Panc1 (cell line): Measurements from ENCODE around the gene NPDC1. TPM values are rescaled to one million over a fixed set of nuclear protein-coding genes. Genes with fewer than 3 reads are reported as not detected.

Source experiments
- ATAC-seq: fragments of 200-7000 bp; cut with Tn5 transposase; 2 replicates; pipeline ENCODE4 v1.9.1; 2020; ENCODE audit warnings: mild to moderate bottlenecking, moderate library complexity
- BruUV-seq: library from RNA; stranded (reverse); fragments of 400-500 nt; replicated peaks from 2 replicates; lab custom pipeline; 2021; lab: Mats Ljungman, UMichigan
- CTCF ChIA-PET: fragments of 300-600 bp; sonication (Branson Sonifier 250); formaldehyde crosslinking; loops from one replicate; lab custom pipeline; 2022; ENCODE audit warnings: antibody characterized with exemption; lab: Charles Lee
- POLR2A ChIA-PET: fragments of 300-600 bp; sonication (Branson Sonifier 250); formaldehyde crosslinking; loops from one replicate; lab custom pipeline; 2022; ENCODE audit warnings: antibody characterized with exemption; lab: Charles Lee
- DNase-seq: peaks from one replicate; pipeline ENCODE4 v3.0.0-alpha.2; 2010; ENCODE audit warnings: low read depth, low spot score
- H3K27ac ChIP-seq: 2 replicates; pipeline ENCODE4 v1.5.1; 2011; ENCODE audit warnings: mild to moderate bottlenecking, low read length, inconsistent platforms
- H3K27me3 ChIP-seq: fragments of 200-500 bp; sonication (Bioruptor generic); 2 replicates; pipeline ENCODE4 v1.6.0; 2014; ENCODE audit warnings: low read length, inconsistent platforms; ENCODE audit not compliant: control insufficient read depth, insufficient read depth
- H3K36me3 ChIP-seq: fragments of 200-500 bp; sonication (Bioruptor generic); 2 replicates; pipeline ENCODE4 v1.5.1; 2014; ENCODE audit warnings: inconsistent platforms, mild to moderate bottlenecking, low read length, moderate library complexity; ENCODE audit not compliant: control insufficient read depth, insufficient read depth
- H3K4me1 ChIP-seq: 2 replicates; pipeline ENCODE4 v1.5.1; 2011; ENCODE audit warnings: inconsistent platforms, mild to moderate bottlenecking, low read length, moderate library complexity; ENCODE audit not compliant: control insufficient read depth, insufficient read depth
- H3K4me3 ChIP-seq, 2 experiments: 2 replicates each; pipeline ENCODE4 v1.5.1; 2011 to 2012; ENCODE audit warnings: low read depth in 2 of 2, low read length in 2 of 2, mild to moderate bottlenecking in 2 of 2, inconsistent platforms in 1 of 2, moderate library complexity in 1 of 2
- H3K9me3 ChIP-seq: fragments of 200-500 bp; sonication (Bioruptor generic); 2 replicates; pipeline ENCODE4 v1.5.1; 2014; ENCODE audit warnings: low read depth, mild to moderate bottlenecking, inconsistent platforms, low read length, moderate library complexity; ENCODE audit not compliant: control insufficient read depth, insufficient read depth
- CTCF ChIP-seq: fragments of 450-650 bp; IDR thresholded peaks from 2 replicates; pipeline ENCODE4 v1.5.1; 2017; ENCODE audit warnings: mild to moderate bottlenecking
- POLR2AphosphoS5 ChIP-seq: IDR thresholded peaks from 2 replicates; pipeline ENCODE4 v1.6.1; 2012; ENCODE audit warnings: mild to moderate bottlenecking, low read depth, low read length, moderate library complexity
- SIN3A ChIP-seq: IDR thresholded peaks from 2 replicates; pipeline ENCODE4 v1.6.1; 2012; ENCODE audit warnings: low read depth, mild to moderate bottlenecking, low read length, moderate library complexity, borderline replicate concordance; ENCODE audit not compliant: insufficient read depth
- TCF7L2 ChIP-seq: IDR thresholded peaks from 2 replicates; pipeline ENCODE4 v1.6.1; 2011; ENCODE audit warnings: mild to moderate bottlenecking, low read depth, low read length, inconsistent platforms
- in situ Hi-C: cut with HindIII; loops from 2 replicates; pipeline ENCODE4 v1.10.0; 2016; ENCODE audit warnings: low sequenced_read_pairs, low pct_unique_long_range_greater_than_20kb
- intact Hi-C: fragments of 100-400 bp; cut with micrococcal nuclease; formaldehyde crosslinking; loops from one replicate; pipeline ENCODE4 v1.10.0; 2022; ENCODE audit not compliant: unreplicated experiment
- total RNA-seq: library from RNA; stranded (reverse); gene quantifications from one replicate; pipeline ENCODE4 v1.2.1, GENCODE V29; 2021; ENCODE audit not compliant: unreplicated experiment
- TF ChIP-seq, protein P1 (sequence below), 2 experiments: IDR thresholded peaks; 2 replicates each; pipeline ENCODE4 v1.6.1; 2011 to 2012; ENCODE audit warnings: low read depth in 2 of 2, control low read depth in 1 of 2, low read length in 1 of 2, mild to moderate bottlenecking in 1 of 2, moderate library complexity in 1 of 2; ENCODE audit not compliant: insufficient read depth in 1 of 2

Gene NPDC1
- total RNA-seq, 1 experiment from 2014 or later, result 43.5 TPM

DNA sequence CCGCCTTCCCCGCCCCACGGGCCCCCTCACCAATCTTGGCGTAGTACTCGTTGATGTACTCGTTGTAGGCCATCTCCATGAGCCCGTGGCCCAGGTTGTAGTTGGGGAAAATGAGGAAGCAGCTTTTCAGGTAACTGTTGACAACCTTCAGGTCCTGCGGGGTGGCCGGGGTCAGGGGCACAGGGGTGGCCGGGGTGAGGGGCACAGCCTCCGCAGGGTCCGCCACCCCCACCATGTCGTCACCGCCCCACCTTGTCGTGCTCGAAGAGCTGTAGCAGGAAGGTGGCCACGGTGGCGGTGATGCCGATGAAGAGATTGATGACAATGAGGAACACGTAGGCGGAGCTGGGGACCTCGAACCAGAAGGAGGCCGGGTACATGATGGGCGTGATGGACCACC is 34.8 kb downstream of the NPDC1 start:
- POLR2A ChIA-PET, result interaction anchor here (0.5 kb wide), 2 partner anchors 92 to 249 kb away, joined by 4 to 6 read pairs; no protein-coding TSS in a partner anchor
- ATAC-seq, result no peak

GRCh38 chr9:137009938-137010732 is 35.8 kb downstream of the NPDC1 start:
- in situ Hi-C loops, result no loop called here
- TF ChIP-seq CTCF (no peak), SIN3A (no peak), POLR2AphosphoS5 (no peak), TCF7L2 (no peak)
- TF ChIP-seq, protein P1, sequence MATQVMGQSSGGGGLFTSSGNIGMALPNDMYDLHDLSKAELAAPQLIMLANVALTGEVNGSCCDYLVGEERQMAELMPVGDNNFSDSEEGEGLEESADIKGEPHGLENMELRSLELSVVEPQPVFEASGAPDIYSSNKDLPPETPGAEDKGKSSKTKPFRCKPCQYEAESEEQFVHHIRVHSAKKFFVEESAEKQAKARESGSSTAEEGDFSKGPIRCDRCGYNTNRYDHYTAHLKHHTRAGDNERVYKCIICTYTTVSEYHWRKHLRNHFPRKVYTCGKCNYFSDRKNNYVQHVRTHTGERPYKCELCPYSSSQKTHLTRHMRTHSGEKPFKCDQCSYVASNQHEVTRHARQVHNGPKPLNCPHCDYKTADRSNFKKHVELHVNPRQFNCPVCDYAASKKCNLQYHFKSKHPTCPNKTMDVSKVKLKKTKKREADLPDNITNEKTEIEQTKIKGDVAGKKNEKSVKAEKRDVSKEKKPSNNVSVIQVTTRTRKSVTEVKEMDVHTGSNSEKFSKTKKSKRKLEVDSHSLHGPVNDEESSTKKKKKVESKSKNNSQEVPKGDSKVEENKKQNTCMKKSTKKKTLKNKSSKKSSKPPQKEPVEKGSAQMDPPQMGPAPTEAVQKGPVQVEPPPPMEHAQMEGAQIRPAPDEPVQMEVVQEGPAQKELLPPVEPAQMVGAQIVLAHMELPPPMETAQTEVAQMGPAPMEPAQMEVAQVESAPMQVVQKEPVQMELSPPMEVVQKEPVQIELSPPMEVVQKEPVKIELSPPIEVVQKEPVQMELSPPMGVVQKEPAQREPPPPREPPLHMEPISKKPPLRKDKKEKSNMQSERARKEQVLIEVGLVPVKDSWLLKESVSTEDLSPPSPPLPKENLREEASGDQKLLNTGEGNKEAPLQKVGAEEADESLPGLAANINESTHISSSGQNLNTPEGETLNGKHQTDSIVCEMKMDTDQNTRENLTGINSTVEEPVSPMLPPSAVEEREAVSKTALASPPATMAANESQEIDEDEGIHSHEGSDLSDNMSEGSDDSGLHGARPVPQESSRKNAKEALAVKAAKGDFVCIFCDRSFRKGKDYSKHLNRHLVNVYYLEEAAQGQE (IDR thresholded peaks at IDR 0.05; ENCODE audit: insufficient read depth in 1 of 2, low read depth in 2 of 2, low read length in 1 of 2), result no peak
- Histone ChIP-seq H3K27ac (no peak overlapping the region), H3K9me3 (no peaks in the 10 kb centered on the region), H3K4me1 (no peaks in the 10 kb centered on the region), H3K27me3 (no peaks in the 10 kb centered on the region), H3K4me3 (no peak overlapping the region), H3K36me3 (no peaks in the 10 kb centered on the region)
- POLR2A ChIA-PET, result no interaction called here
- no TSS peak for BruUV-seq
- intact Hi-C loops, result no loop called here
- no peak for DNase-seq
- CTCF ChIA-PET, result no interaction called here
- no peak for ATAC-seq

More for the DNA sequence above, 34.8 kb downstream of the NPDC1 start:
- no peak for DNase-seq
- Histone ChIP-seq H3K4me3 (no peak overlapping the region), H3K4me1 (no peaks in the 10 kb centered on the region), H3K27ac (no peak overlapping the region), H3K9me3 (no peaks in the 10 kb centered on the region), H3K36me3 (no peaks in the 10 kb centered on the region), H3K27me3 (no peaks in the 10 kb centered on the region)
- in situ Hi-C loops, result no loop called here
- intact Hi-C loops, result no loop called here
- CTCF ChIA-PET, result no interaction called here
- TF ChIP-seq SIN3A (no peak), POLR2AphosphoS5 (no peak), TCF7L2 (no peak), CTCF (no peak)
- TF ChIP-seq, protein P1 (IDR thresholded peaks at IDR 0.05; ENCODE audit: insufficient read depth in 1 of 2, low read depth in 2 of 2, low read length in 1 of 2), result no peak
- no TSS peak for BruUV-seq
